Measurements from ENCODE around the gene COG8. TPM values are rescaled to one million over a fixed set of nuclear protein-coding genes. Genes with fewer than 3 reads are reported as not detected.

COG8 gene
- total and polyA plus RNA-seq, 2 experiments from 2014 or later, result 21.4 to 79.9 TPM

- H3F3A ChIP-seq (replicated peaks; ENCODE audit: low read depth), result peaks cover 7% of the 10 kb centered on the region; the same call in 1 of the 2 replicates
- no peaks in the 10 kb centered on the region for H3K4me1 ChIP-seq (ENCODE audit: insufficient read depth)
- no peak overlapping the region for H3K4me3 ChIP-seq
- Mint-ChIP-seq H3K36me3 (ENCODE audit: low read depth) (peaks cover 80% of the 10 kb centered on the region), H3K27ac (no peak overlapping the region; the same call in 1 of the 2 replicates), H3K27me3 (ENCODE audit: insufficient read depth, low read depth, poor library complexity) (peaks cover 14% of the 10 kb centered on the region), H3K4me1 (no peaks in the 10 kb centered on the region; the same call in 2 of the 3 replicates), H3K4me3 (no peak overlapping the region), H3K9me3 (no peaks in the 10 kb centered on the region)
- H2AFZ ChIP-seq, result no peak overlapping the region
- no peak overlapping the region for H3K27ac ChIP-seq (ENCODE audit: low read depth)
- H3K27me3 ChIP-seq (ENCODE audit: insufficient read depth), result no peaks in the 10 kb centered on the region
- H3K79me2 ChIP-seq (replicated peaks; ENCODE audit: insufficient read depth), result peaks cover 11% of the 10 kb centered on the region
- no peak overlapping the region for H3K4me2 ChIP-seq
- DNase-seq (ENCODE audit: low spot score) (no peak), ATAC-seq (no peak)
- TF ChIP-seq ZNF331 (CRISPR knock-in tag; IDR thresholded peaks at IDR 0.05; ENCODE audit: low read depth) (no peak), CREB1 (CRISPR knock-in tag; IDR thresholded peaks at IDR 0.05; ENCODE audit: low read depth) (no peak), JUNB (IDR thresholded peaks at IDR 0.05; ENCODE audit: unreplicated experiment) (no peak), EZH2 (IDR thresholded peaks at IDR 0.05; ENCODE audit: low read depth, unreplicated experiment) (no peak), CTCF (conservative IDR thresholded peaks at IDR 0.05; ENCODE audit: low read depth in 2 of 2) (no peak), ZNF462 (CRISPR knock-in tag; IDR thresholded peaks at IDR 0.05) (no peak)
- peaks cover 17% of the 10 kb centered on the region for H4K20me1 ChIP-seq (replicated peaks; ENCODE audit: insufficient read depth)
- H3K36me3 ChIP-seq (ENCODE audit: insufficient read depth), result peaks cover 4% of the 10 kb centered on the region
- H3K9me2 ChIP-seq (ENCODE audit: insufficient read depth), result no peaks in the 10 kb centered on the region
Observed at GRCh38 chr16:69319826-69320739, 19.3 kb downstream of the COG8 start.

Data from GM23338 (cell line).